ENCODE measurements around the gene KCNJ10.

GRCh38 chr1:159962176-159962575 is 107.8 kb downstream of the KCNJ10 start:
- TF ChIP-seq CTCF (IDR thresholded peaks at IDR 0.05) (no peak), POLR2A (IDR thresholded peaks at IDR 0.05) (no peak)
